ENCODE data around the gene TXLNB.

DNA sequence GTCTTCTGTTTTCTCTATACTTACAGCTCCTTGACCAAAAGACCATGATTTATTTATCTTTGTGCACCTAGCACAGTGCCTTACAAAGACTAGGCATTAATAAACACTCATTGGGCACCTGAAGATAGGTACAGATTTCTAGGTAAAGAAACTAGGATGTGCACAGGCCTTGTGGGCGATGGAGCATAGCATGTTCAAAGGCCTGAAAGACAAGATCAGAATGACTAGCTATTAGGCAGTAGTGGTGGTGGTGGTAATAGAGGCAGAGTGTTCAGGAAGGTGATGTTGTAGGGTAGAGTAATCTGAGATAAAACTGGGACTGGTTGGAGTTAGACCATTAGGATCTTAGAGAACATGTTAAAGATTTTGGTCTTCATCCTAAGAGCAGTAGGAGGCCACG is 3.9 kb downstream of the TXLNB start:
- TF ChIP-seq, protein P1, sequence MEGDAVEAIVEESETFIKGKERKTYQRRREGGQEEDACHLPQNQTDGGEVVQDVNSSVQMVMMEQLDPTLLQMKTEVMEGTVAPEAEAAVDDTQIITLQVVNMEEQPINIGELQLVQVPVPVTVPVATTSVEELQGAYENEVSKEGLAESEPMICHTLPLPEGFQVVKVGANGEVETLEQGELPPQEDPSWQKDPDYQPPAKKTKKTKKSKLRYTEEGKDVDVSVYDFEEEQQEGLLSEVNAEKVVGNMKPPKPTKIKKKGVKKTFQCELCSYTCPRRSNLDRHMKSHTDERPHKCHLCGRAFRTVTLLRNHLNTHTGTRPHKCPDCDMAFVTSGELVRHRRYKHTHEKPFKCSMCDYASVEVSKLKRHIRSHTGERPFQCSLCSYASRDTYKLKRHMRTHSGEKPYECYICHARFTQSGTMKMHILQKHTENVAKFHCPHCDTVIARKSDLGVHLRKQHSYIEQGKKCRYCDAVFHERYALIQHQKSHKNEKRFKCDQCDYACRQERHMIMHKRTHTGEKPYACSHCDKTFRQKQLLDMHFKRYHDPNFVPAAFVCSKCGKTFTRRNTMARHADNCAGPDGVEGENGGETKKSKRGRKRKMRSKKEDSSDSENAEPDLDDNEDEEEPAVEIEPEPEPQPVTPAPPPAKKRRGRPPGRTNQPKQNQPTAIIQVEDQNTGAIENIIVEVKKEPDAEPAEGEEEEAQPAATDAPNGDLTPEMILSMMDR (IDR thresholded peaks at IDR 0.05; ENCODE audit: low read depth, low read length, missing input control), result no peak
- TF ChIP-seq EGR1 (IDR thresholded peaks at IDR 0.05; ENCODE audit: low read depth in 2 of 2) (no peak), NR2F2 (IDR thresholded peaks at IDR 0.05) (no peak), YY1 (IDR thresholded peaks at IDR 0.05) (no peak), TAF1 (conservative IDR thresholded peaks at IDR 0.05) (no peak), HNF4G (IDR thresholded peaks at IDR 0.05) (no peak), JUND (IDR thresholded peaks at IDR 0.05) (no peak), RXRA (IDR thresholded peaks at IDR 0.05) (no peak), SP1 (IDR thresholded peaks at IDR 0.05) (no peak), FOXA1 (IDR thresholded peaks at IDR 0.05) (no peak)
- TF ChIP-seq, protein P2, sequence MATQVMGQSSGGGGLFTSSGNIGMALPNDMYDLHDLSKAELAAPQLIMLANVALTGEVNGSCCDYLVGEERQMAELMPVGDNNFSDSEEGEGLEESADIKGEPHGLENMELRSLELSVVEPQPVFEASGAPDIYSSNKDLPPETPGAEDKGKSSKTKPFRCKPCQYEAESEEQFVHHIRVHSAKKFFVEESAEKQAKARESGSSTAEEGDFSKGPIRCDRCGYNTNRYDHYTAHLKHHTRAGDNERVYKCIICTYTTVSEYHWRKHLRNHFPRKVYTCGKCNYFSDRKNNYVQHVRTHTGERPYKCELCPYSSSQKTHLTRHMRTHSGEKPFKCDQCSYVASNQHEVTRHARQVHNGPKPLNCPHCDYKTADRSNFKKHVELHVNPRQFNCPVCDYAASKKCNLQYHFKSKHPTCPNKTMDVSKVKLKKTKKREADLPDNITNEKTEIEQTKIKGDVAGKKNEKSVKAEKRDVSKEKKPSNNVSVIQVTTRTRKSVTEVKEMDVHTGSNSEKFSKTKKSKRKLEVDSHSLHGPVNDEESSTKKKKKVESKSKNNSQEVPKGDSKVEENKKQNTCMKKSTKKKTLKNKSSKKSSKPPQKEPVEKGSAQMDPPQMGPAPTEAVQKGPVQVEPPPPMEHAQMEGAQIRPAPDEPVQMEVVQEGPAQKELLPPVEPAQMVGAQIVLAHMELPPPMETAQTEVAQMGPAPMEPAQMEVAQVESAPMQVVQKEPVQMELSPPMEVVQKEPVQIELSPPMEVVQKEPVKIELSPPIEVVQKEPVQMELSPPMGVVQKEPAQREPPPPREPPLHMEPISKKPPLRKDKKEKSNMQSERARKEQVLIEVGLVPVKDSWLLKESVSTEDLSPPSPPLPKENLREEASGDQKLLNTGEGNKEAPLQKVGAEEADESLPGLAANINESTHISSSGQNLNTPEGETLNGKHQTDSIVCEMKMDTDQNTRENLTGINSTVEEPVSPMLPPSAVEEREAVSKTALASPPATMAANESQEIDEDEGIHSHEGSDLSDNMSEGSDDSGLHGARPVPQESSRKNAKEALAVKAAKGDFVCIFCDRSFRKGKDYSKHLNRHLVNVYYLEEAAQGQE (IDR thresholded peaks at IDR 0.05), result no peak
- TF ChIP-seq, protein P3, sequence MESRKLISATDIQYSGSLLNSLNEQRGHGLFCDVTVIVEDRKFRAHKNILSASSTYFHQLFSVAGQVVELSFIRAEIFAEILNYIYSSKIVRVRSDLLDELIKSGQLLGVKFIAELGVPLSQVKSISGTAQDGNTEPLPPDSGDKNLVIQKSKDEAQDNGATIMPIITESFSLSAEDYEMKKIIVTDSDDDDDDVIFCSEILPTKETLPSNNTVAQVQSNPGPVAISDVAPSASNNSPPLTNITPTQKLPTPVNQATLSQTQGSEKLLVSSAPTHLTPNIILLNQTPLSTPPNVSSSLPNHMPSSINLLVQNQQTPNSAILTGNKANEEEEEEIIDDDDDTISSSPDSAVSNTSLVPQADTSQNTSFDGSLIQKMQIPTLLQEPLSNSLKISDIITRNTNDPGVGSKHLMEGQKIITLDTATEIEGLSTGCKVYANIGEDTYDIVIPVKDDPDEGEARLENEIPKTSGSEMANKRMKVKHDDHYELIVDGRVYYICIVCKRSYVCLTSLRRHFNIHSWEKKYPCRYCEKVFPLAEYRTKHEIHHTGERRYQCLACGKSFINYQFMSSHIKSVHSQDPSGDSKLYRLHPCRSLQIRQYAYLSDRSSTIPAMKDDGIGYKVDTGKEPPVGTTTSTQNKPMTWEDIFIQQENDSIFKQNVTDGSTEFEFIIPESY (IDR thresholded peaks at IDR 0.05), result no peak
- TF ChIP-seq, protein P4, sequence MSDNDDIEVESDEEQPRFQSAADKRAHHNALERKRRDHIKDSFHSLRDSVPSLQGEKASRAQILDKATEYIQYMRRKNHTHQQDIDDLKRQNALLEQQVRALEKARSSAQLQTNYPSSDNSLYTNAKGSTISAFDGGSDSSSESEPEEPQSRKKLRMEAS (IDR thresholded peaks at IDR 0.05), result no peak
- TF ChIP-seq, protein P5, sequence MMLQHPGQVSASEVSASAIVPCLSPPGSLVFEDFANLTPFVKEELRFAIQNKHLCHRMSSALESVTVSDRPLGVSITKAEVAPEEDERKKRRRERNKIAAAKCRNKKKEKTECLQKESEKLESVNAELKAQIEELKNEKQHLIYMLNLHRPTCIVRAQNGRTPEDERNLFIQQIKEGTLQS (IDR thresholded peaks at IDR 0.05), result no peak

Data from liver (tissue), 3 donors.